Measurements from ENCODE around the gene ADM2.
"Not testable (repeated sequence)": the region's sequence is repeated elsewhere in the genome, so short reads cannot be mapped to it uniquely, and the experiment has no call there.

The ADM2 gene

DNA sequence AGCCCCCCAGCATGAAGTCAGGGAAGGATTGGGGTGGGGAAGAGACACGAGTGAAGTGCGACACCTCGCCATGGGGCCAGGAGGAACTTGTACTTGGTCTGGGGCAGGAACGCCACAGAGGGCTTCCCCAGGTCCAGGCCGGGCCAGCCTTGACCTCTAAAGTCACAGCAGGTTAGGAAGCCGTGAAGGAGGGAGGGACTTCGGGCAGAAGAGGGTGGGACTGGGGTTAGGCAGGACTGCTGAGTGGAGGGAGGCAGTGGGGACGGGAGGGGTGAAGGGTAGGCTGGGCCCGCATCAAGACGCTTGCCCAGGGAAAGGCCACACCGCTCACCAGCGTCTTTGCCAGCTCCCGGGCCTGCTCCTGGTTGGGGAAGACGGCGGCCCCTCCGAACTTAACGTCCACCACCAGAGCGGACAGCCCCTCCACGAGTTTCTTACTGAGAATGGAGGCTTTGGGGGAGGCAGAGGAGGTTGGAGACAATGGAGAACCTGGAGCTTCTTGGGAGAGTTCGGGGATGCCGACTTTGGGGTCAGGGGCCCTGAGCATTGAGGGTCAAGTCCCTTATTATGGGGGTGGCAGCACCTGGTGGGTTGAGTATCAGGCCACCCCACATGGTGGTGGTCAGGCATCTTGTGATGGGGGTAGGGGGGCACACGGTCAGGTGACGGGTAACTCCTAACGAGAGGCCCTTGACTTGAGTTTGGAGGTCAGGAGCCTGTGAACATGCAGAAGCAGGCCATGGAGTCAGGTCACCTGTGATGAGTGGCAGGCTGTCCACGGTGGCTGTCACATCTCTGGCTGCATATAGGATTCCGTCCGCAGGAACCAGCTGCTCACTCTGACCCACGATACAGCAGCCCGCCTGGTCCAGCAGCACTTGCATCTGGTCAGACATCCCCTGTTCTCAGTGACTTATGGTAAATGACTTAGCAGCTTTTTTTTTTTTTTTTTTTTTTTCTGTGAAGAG, 45.8 kb downstream of the ADM2 start:
- peak; percentile 35 for DNase-seq

GRCh38 chr22:50527921-50528681, 46.8 kb downstream of the ADM2 start:
- DNase-seq: no peak

- no peak for DNase-seq
Observed at GRCh38 chr22:50528682-50529415, 47.5 kb downstream of the ADM2 start.

- DNase-seq: no peak
Observed at GRCh38 chr22:50529416-50529896, 48.1 kb downstream of the ADM2 start.

DNA sequence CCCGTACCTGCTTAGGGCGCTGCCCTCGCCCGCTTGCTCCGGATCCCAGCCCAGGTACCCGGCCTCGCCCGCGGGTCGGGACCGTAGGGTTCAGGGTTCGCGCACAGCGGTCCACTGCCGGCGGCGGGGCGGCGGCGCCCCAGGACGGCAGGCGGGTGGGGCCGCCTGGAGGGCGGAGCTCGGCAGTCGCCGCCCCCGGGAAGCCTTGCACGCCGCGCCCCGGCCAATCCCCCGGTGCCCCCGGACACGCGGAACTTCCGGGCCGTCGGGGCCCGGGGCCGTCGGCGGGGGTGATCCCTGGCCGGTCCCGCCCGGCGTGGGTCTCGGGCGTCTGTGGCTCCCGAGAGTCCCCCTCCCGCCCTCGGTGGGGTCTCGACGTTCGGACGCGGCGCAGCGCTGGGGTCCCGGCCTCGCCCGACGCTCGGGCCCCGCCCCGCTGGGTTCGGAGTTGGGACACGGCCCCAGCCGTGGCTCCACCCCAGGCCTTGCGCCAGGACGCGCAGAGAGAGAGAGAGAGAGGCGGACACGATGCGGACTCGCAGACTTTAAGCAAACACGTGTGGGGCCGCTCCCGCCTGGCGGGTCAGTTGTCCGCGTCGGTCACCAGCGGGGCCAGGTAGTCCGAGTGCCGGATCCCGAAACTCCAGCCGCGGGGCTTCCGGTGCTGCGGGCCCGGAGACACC, 48.7 kb downstream of the ADM2 start, which contains the start of gene TYMP:
TSS of gene TYMP (minus strand) at position 116 of the 683 bp plus-strand sequence. CDS start 303 bp downstream, outside the sequence.
- DNase-seq: no peak

- DNase-seq: no peak
Observed at GRCh38 chr22:50530580-50530876, 49.2 kb downstream of the ADM2 start.

DNA sequence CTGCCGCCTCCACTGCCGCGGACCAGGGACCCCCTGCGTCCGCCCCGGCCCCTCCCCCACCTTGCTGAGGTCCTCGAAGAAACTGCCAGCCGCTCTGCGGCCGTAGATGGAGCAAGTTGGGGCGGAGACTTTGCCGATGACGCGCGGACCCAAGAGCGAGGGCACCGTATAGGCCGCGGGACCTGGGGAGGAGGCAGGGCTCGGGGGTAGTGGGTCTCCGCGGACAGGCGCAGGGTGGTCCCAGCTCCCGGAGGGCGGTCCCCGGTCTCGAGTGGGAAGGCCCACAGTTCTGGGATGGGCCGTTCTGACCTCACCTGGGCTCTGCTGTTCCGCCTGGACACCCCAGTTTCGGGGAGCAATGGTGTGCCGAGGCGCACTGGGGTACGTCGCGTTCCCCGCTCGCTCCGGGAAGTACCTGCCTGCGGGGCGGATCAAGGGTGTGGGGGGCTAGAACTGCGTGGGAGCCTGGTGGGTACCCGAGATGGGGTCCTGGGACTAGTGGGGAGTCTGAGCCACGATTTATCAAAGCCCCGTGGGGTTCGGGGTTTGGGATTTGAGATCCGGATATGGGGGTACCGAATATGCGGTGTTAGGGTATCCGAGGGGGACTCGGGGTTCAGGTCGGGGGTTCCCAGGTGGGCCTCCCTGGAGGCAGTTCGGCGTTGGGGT, 49.7 kb downstream of the ADM2 start:
- DNase-seq: peak; percentile 26

- DNase-seq: no peak
Observed at GRCh38 chr22:50531546-50531961, 50.2 kb downstream of the ADM2 start.

DNA sequence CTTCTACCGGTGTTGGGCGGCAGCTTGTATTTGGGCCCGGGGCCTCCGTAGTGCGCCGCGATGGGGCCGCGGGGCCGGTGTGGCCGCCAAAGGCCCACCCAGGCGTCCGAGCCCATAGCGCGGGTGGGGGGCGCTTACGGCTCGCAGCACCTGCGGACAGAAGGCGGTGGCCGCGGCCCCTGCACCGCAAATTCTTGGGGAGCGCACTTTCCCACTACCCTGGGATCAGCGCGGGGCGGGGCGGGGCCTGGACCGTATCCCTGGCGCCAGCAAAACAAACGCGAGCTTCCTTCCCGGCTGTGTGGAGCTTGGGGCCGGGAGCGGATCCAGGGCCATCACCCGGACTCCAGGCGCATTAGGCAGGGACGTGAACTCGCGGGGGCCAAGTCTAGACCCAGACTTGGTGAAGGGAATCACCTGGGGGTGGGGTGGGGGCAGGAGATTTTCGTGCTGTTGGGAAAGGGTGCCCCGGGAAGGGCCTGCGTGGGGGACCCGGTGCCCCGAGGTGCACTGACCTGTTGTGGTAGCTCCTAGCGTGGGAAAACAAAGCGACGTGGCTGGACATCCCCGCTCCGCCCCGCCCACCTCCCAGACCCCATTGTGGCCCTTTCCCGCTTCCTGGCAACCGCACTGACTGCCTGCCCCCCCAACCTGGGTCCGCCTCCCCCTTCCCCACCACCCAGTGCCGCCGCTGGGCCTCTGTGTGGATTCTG, 50.8 kb downstream of the ADM2 start:
- DNase-seq: peak; percentile 15

DNA sequence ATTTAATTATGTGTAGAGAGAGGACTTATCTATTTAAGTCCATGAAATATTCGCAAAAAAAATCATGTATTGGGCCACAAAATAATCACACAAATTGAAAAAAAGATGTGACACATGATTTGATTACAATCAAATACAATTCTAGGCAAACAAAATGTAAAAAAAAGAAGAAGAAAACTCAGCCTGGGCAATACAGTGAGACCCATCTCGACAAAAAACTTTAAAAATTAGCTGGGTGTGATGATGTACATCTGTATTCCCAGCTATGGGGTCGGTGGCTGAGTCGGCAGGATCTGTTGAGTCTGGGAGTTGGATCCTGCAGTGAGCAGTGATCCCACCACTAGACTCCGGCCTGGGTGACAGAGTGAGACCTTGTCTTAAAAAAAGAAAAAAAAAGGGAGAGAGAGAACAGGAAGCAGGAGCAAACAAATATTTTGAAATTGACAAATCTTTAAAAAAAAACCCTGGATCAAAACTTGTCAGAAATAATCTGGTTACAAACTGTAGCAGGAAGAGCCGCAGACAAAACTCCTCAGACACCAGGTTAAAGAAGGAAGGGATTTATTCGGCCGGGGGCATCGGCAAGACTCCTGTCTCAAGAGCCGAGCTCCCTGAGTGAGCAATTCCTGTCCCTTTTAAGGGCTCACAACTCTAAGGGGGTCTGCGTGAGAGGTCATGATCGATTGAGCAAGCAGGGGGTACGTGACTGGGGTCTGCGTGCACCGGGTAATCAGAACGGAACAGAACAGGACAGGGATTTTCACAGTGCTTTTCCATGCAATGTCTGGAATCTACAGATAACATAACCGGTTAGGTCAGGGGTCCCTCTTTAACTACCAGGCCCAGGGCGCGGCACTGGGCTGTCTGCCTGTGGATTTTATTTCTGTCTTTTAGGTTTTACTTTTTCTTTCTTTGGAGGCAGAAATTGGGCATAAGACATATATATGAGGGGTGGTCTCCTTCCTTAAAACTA, 51.8 kb downstream of the ADM2 start:
- no peak for DNase-seq

DNA sequence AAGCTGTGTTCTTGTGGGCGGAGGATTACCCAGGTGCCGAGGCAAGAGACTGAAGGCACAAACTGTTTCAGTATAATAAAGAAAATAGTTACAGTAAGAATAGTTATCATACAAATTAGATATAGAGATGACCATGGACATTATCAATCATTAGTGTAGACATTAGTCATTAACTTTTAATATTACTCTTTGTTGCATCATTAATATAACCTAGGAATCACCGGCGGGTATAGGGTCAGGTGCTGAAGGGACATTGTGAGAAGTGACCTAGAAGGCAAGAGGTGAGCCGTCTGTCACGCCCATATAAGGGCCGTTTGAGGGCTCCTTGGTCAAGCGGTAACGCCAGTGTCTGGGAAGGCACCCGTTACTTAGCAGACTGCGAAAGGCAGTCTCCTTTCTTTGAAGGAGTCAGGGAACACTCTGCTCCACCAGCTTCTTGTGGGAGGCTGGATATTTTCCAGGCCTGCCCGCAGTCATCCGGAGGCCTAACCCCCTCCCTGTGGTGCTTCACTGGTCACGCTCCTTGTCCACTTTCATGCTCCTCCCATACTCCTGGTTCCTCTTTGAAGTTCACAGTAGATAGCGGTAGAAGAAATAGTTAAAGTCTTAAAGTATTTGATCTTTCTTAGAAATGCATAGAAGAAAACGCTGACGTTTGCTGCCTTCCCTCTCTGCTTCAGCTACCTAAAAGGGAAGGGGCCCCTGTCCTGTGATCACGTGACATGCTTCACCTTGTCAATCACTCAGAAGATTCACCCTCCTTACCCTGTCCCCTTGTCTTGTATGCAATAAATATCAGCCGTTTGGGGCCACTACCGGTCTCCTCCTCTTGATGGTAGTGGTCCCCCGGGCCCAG, 52.7 kb downstream of the ADM2 start:
- DNase-seq: not testable (repeated sequence)

DNA sequence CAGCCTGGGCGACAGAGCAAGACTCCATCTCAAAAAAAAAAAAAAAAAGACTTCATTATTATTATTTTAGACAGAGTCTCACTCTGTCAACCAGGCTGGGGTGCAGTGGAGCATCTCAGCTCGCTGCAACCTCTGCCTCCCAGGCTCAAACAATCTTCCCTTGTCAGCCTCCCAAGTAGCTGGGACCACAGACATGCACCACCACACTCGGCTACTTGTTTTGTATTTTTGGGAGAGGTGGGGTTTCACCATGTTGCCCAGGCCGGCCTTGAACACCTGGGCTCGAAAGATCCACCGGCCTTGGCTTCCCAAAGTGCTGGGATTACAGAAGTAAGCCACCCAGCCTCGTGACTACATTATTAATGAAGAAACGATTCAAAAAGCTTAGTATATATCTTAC, 53.8 kb downstream of the ADM2 start:
- DNase-seq: no peak

Measured in NCI-H510A treated with DMSO at 0.1 percent for 48 hours (cell line).